NCI-H69 (cell line): Measurements from ENCODE around the gene METTL27.
"Not testable (repeated sequence)": the region's sequence is repeated elsewhere in the genome, so short reads cannot be mapped to it uniquely, and the experiment has no call there.

Experiments used
- DNase-seq: peaks from one replicate; lab custom pipeline; 2025; lab: John Stamatoyannopoulos, UW

METTL27 gene

DNA sequence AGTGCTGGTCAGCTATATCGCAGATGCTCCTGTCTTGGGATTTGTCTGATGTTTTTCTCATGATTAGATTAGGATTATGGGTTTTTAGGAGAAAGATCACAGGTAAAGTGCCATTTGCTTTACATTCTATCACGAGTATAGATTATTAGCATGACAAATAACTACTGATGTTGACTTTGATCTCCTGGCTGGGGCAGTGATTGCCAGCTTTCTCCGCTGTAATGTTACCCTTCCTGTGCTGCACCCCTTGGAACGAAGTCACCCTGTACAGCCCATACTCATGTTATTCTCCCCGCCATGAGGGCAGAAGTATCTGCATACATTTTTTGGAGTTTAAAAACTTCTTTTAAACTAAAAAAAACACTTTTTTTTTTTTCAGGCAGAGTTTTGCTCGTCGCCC, 22.3 kb downstream of the METTL27 start:
- no peak for DNase-seq

DNA sequence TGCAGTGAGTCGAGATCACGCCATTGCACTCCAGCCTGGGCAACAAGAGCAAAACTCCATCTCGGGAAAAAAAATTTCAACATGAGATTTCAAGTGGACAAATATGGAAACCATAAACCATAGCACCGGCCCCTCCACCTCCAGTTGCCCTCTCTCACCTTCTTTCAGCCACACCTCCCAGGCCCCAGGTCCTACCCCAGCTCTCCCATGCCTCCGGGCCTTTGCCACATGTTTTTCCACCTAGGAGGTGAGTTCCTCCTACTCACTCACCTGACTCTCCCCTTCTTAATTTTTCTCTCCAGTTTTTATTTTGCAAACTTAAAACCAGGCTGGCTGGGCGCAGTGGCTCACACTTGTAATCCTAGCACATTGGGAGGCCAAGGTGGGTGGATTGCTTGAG, 25.2 kb downstream of the METTL27 start:
- DNase-seq = no peak

DNA sequence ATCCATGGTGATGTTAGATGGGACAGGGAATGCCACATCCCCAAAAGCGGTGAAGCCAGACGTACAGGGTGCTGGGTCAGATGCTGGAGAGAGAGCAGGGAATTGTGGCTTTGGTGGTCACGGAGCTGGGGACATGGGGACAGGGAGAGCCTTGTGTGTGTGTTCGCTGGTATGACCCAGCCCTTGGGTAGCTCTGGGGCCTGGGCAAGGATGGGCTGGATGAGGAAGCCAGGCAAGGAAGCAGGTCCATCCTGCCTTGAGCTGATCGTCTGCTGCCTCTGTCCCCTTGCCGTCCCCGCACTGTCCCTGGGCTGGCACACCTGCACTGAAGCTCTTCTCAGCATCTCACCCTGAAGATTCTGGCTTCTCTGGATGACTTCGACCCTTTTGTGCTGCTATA, 26.9 kb downstream of the METTL27 start:
- DNase-seq = no peak

DNA sequence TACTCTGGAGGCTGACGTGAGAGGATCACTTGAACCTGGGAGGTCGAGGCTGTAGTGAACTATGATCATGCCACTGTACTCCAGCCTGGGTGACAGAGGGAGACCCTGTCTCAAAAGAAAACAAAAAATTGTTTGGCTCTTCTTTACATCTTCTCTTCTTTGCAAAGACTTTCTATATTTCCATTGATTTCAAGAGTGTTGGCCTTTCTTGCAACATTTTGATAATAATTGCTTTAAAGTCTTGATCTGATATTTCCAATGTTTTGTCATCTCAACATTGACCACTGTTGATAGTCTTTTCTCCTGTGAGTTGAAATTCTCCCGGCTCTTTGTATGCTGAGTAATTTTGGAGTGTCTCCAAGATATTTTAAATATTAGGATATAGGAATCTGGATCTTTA, 29.3 kb downstream of the METTL27 start:
- no peak for DNase-seq

DNA sequence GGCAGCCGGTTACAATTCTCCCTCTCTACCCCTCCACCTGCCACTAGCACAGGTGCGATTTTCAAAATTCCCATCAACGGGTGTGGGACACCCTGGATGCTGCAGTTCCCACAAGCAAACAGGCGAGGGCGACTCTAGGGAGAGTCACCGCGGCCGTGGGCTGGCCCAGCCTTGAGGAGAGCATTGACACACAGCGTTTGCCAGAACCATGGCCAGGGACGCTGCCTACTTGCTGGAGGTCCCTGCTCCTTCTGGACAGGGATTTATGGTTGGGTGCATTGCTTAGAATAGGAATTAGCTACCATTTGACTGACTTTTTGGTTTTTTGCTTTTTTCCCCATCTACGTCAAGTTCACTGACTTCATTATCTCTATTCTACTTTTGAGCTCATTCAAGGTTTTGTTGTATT, 30.6 kb downstream of the METTL27 start:
- DNase-seq = peak; percentile 83

DNA sequence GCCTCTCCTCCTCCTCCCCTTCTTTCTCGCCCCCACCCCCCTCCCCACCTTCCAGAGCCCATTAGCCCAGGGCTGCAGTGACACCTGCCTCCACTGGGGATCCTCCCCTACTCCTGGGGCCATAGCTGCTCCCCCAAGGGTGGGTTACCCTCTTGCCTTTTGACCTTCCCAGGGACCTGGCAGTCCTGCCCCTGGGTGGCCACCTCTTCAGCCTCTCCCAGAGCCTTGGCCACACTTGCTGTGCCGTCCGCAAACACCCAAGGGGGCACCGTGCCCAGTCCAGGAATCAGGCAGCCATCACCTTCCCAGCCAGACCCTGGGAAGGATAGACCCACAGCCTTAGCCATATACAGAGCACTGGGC, 31.3 kb downstream of the METTL27 start:
- no peak for DNase-seq

DNA sequence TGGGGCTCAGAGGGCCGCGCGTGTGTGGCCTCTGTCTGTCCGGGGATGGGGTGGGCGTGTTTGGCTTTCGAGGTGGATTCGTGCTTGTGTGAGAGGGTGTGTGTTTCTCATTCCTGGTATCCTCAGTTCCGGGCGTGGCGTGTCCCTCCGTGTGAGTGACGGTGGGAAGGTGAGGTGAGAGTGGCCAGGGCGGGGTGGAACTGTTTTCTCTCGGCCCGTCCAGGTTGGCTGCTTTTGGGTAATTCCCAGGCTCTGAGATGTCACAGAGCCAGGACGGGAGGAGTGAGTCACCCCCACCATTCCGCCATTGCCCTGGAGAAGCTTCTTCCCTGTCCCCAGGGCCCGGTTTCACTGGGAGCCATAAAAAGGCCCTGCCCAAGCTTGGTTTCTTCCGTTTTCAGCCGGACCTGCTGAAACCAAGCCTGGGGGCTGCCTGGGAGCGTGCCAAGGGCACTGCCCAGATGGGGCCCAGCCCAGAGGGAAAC, 32.8 kb downstream of the METTL27 start:
- peak; percentile 65 for DNase-seq

DNA sequence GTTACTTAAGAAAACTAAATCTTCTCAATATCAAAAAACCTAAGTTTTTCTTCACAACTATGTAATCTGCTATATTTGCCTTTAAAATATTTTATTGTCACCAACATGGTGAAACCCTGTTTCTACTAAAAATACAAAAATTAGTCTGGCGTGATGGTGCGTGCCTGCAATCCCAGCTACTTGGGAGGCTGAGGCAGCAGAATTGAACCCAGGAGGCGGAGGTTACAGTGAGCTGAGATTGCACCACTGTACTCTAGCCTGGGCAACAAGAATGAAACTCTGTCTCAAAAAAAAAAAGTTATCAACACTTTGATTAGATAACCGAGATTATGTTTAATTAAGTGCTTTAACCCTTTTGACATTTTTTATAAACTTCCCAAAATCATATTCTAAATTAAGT, 39.9 kb downstream of the METTL27 start:
- no peak for DNase-seq

DNA sequence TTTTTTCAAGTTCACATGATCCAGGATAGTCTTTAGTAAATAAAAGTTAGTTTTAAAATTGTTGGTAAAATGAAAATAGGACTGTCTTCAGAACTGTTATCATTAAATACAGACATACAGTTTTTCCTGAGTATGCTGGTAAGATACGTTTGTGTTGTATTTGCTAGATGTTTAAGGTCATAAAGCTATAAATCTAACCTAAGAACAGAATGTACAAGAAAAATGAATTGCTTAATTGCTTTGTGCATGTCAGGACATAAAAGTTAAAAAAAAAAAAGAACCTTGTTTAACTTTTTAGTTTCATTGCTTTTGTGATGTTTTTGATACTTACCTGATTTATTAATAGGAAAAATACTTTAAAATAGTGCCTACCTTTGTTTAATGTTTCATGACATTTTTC, 40.7 kb downstream of the METTL27 start:
- DNase-seq = no peak

DNA sequence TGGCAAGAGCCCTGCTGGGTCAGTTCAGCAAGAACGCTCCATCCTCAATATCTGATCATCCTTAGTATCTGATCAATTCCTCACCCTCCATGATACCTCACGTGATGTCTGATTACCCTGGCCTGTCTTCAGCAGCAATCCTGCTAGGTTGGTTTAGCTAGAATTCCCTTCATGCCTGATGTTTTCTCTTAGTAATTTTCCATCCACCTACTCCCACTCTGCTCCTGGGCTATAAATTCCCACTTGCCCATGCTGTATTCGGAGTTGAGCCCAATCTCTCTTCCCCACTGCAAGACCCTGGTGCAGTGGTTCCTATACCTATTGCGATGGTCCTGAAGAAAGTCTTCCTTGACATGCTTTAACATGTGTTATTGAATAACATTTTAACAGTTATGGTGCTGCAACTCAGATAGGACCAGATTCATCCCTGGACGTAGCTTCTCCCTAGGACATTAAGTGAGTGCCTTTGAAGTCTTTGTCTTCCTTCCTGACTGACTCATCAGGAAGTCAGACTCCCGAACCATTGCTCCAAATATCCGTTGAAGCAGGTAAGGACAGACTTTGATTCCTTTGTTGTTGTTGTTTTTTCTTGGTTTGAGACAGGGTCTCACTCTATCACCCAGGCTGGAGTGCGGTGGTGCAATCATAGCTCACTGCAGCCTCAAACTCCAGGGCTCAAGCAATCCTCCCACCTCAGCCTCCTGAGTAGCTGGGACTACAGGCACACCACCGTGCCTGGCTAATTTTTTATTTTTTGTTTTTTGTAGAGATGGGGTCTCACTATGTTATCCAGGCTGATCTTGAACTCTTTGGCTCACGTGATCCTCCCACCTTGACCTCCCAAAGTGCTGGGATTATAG, 42.8 kb downstream of the METTL27 start:
- peak; percentile 23 for DNase-seq

DNA sequence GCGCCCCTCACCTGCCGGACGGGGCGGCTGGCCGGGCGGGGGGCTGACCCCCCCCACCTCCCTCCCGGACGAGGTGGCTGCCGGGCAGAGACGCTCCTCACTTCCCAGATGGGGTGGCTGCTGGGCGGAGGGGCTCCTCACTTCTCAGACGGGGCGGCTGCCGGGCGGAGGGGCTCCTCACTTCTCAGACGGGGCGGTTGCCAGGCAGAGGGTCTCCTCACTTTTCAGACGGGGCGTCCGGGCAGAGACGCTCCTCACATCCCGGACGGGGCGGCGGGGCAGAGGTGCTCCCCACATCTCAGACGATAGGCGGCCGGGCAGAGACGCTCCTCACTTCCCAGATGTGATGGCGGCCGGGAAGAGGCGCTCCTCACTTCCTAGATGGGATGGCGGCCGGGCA, 45.1 kb downstream of the METTL27 start:
- not testable (repeated sequence) for DNase-seq

DNA sequence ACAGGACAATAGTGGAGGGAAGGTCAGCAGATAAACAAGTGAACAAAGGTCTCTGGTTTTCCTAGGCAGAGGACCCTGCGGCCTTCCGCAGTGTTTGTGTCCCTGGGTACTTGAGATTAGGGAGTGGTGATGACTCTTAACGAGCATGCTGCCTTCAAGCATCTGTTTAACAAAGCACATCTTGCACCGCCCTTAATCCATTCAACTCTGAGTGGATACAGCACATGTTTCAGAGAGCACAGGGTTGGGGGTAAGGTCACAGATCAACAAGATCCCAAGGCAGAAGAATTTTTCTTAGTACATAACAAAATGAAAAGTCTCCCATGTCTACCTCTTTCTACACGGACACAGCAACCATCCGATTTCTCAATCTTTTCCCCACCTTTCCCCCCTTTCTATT, 45.7 kb downstream of the METTL27 start:
- DNase-seq = not testable (repeated sequence)

DNA sequence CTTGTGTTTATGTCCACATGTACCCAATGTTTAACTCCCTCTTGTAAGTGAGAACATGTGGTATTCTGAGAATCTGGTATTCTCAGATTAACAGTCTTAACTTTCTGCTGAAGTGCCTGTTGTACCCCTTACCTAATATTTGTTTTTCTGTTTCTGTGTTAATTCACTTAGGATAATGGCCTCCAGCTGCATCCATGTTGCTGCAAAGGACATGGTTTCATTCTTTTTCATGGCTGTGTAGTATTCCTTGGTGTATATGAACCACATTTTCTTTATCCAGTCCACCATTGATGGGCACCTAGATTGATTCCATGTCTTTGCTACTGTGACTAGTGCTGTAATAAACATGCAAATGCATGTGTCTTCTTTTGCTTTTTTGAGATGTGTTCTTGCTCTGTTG, 47.1 kb downstream of the METTL27 start:
- DNase-seq = not testable (repeated sequence)

DNA sequence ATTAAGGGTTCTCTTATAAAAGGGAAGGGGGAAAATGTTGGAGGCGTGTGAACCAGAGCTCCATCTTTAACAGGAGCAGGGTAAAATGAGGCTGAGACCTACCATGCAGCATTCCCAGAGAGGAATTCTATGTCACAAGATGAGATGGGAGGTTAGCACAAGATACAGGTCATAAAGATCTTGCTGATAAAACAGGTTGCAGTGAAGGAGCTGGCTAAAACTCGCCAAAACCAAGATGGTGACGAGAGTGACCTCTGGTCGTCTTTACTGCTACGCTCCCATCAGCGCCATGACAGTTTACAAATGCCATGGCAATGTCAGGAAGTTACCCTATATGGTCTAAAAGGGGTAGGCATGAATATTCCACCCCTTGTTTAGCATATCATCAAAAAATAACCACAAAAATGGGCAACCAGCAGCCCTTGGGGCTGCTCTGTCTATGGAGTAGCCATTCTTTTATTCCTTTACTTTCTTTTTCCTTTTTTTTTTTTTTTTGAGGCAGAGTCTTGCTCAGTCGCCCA, 51.1 kb downstream of the METTL27 start:
- not testable (repeated sequence) for DNase-seq

DNA sequence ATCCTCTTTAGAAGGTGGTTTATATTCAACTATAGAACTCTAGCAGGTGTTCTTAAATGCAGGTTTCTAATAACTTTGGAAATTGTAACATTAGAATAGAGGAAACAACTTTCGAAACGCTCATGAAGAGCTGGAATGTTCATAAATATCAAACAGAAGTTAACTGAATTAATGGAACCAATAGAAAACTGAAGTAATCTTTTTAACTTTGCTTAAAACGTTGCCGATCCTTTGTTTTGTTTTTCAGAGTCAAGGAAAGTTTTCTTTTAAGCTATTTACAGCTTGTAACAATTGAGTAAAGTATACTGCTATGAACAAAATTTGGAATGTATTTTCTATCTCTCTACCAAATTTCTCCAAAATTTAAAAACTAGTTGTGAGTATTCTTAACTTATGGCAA, 53.3 kb downstream of the METTL27 start:
- DNase-seq = peak; percentile 15

DNA sequence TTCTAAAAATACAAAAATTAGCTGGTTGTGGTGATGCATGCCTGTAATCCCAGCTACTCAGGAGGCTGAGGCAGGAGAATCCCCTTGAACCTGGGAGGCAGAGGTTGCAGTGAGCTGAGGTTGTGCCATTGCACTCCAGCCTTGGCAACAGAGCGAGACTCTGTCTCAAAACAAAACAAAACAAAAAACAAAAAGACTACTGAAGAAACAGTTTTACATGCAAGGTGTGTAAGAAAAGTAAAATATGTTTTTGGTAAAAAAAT, 54.6 kb downstream of the METTL27 start:
- DNase-seq = not testable (repeated sequence)

DNA sequence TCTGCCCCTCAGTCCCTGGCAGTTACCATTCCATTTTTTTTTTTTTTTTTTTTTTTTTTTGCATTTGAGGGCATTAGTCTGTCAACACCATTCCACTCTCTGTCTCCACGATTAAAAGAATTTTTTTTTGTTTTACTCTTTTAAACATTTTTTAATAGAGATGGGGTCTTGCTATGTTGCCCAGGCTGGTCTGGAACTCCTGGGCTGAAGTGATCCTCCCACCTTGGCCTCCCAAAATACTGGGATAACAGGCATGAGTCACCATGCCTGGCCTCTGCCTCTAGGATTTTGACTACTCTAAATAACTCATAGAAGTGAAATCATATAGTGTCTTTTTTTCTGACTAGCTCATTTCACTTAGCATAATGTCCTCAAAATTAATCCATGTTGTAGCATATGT, 55.7 kb downstream of the METTL27 start:
- DNase-seq = no peak
